ENCODE measurements around the gene DGKE.

The DGKE gene

GRCh38 chr17:56892333-56892732 lies 58.4 kb downstream of the DGKE start:
- no peak for DNase-seq

GRCh38 chr17:56893503-56893902 lies 59.6 kb downstream of the DGKE start:
- no peak for DNase-seq

GRCh38 chr17:56894859-56895455 lies 61.0 kb downstream of the DGKE start:
- no peak for DNase-seq

GRCh38 chr17:56896217-56896967 lies 62.4 kb downstream of the DGKE start:
- DNase-seq: no peak

GRCh38 chr17:56896968-56897359 lies 63.0 kb downstream of the DGKE start:
- DNase-seq: no peak

- no peak for DNase-seq
Measured at GRCh38 chr17:56897646-56898424, 63.9 kb downstream of the DGKE start.

- DNase-seq: no peak
Measured at GRCh38 chr17:56898874-56899273, 64.9 kb downstream of the DGKE start.

GRCh38 chr17:56899403-56899802 lies 65.5 kb downstream of the DGKE start:
- DNase-seq: no peak

- DNase-seq: no peak
Measured at GRCh38 chr17:56902348-56902747, 68.4 kb downstream of the DGKE start.

GRCh38 chr17:56903560-56903959 lies 69.6 kb downstream of the DGKE start:
- DNase-seq: no peak

GRCh38 chr17:56908001-56908542 lies 74.1 kb downstream of the DGKE start:
- DNase-seq: no peak

- no peak for DNase-seq
Measured at GRCh38 chr17:56909742-56910508, 76.0 kb downstream of the DGKE start.

GRCh38 chr17:56910509-56911235 lies 76.7 kb downstream of the DGKE start:
- no peak for DNase-seq

- no peak for DNase-seq
Measured at GRCh38 chr17:56912105-56912999, 78.4 kb downstream of the DGKE start.

GRCh38 chr17:56913000-56913311 lies 79.0 kb downstream of the DGKE start:
- no peak for DNase-seq

GRCh38 chr17:56913353-56913866 lies 79.5 kb downstream of the DGKE start:
- DNase-seq: peak; percentile 9 to 17

- peak; percentile 64 to 84 for DNase-seq
Measured at GRCh38 chr17:56913867-56914580, 80.1 kb downstream of the DGKE start, which contains the start of gene TRIM25. TRIM25 (minus strand) TSS chr17:56914049; CDS start chr17:56913988, 61 bp downstream.

- peak in 1 of 2 experiments; percentile 4 for DNase-seq
Measured at GRCh38 chr17:56914581-56915273, 80.8 kb downstream of the DGKE start.

GRCh38 chr17:56917559-56918296 lies 83.8 kb downstream of the DGKE start:
- no peak for DNase-seq
